ENCODE measurements around the gene QARS1.
A peak's percentile ranks its signal among the peaks of the same experiment; 100 is the strongest.

QARS1 gene

DNA sequence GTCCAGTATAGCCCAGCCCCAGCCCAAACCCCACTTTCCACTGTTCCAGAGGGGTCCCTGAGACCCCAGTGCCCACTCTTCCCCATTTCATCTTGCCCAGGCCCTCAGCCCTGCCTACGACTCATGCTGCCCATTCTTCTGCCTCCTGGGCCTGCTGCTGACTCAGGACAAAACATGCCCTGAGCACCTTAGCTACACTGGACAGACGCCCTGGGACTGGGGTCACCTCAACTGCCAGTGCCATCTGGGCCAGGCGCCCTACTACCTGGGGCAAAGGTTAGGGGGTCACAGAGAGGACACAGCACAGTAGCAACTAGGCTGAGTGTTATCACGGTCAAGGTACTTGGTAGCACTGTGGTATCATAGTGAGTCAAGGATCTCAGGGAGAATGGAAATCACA is 30.9 kb upstream of the QARS1 start:
- Histone ChIP-seq H3K27ac (no peak overlapping the region), H3K36me3 (no peaks in the 10 kb centered on the region), H3K27me3 (ENCODE audit: insufficient read depth, low read depth, severe bottlenecking) (no peaks in the 10 kb centered on the region), H3K9me3 (ENCODE audit: severe bottlenecking) (peaks cover under 1% of the 10 kb centered on the region), H3K4me3 (ENCODE audit: low read depth, low read length) (no peak overlapping the region)
- DNase-seq: no peak
- TF ChIP-seq CTCF (IDR thresholded peaks at IDR 0.05; ENCODE audit: low read depth, low read length): no peak

DNA sequence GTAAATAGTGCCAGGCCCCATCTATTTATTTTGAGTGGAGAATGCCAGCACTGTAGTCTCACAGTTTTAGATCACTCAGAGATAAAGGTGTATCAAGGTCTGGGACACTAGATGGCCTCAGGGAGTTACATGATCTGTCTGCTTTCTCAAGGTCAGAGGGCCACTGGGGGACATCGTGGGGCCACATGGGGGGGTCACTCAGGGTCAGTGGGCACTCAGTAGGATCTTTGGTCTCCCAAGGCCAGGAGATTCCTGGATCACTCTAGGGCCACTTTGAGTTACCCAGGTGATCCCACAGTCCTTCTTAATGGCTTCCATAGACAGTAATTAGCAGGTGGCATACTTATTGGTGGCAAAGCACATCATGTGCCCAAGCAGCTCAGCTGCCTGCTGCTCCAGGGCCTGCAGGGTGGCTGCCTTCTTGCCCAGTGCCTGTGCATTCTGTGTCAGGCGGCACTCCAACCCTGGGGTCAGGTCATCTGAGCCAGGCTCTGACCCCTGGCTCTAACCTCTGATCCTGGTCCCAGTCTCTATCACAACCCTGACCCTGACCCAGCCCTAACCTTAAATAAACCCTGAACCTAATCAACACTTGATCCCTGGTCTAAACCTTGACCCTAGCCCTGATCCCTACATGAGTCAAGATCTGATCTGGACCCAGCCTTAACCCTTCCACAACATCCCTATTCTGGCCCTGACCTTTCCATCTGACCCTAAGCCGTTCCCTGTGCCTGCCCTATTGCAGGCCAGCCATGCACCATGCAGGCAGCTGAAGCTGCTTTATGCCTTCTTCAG is 30.1 kb upstream of the QARS1 start:
- Histone ChIP-seq H3K9me3 (ENCODE audit: severe bottlenecking) (no peaks in the 10 kb centered on the region), H3K36me3 (no peaks in the 10 kb centered on the region), H3K4me3 (ENCODE audit: low read depth, low read length) (no peak overlapping the region), H3K27me3 (ENCODE audit: insufficient read depth, low read depth, severe bottlenecking) (no peaks in the 10 kb centered on the region), H3K27ac (no peak overlapping the region)
- no peak for DNase-seq
- TF ChIP-seq CTCF (IDR thresholded peaks at IDR 0.05; ENCODE audit: low read depth, low read length): no peak

- TF ChIP-seq CTCF (IDR thresholded peaks at IDR 0.05; ENCODE audit: low read depth, low read length): no peak
- Histone ChIP-seq H3K36me3 (no peaks in the 10 kb centered on the region), H3K27ac (peak overlapping the region; percentile 79), H3K27me3 (ENCODE audit: insufficient read depth, low read depth, severe bottlenecking) (no peaks in the 10 kb centered on the region), H3K9me3 (ENCODE audit: severe bottlenecking) (no peaks in the 10 kb centered on the region), H3K4me3 (ENCODE audit: low read depth, low read length) (peak overlapping the region; percentile 81)
- DNase-seq: peak; percentile 88
These were observed 28.8 kb upstream of the QARS1 start for GRCh38 chr3:49133226-49133951.

- peak within 1 kb of the TSS; percentile 81 for H3K4me3 ChIP-seq (ENCODE audit: low read depth, low read length)
- no peaks in the 10 kb centered on the region for H3K36me3 ChIP-seq
- H3K27me3 ChIP-seq (ENCODE audit: insufficient read depth, low read depth, severe bottlenecking): no peaks in the 10 kb centered on the region
- H3K27ac ChIP-seq: peak within 1 kb of the TSS; percentile 79
- H3K9me3 ChIP-seq (ENCODE audit: severe bottlenecking): no peaks in the 10 kb centered on the region
- TF ChIP-seq CTCF (IDR thresholded peaks at IDR 0.05; ENCODE audit: low read depth, low read length): peak; percentile 40
- peak; percentile 80 for DNase-seq
These were observed 28.1 kb upstream of the QARS1 start, which contains the start of gene LAMB2 for GRCh38 chr3:49132437-49133225. Gene LAMB2, minus strand, starts transcription at chr3:49133050. Its CDS starts 183 bp downstream, at chr3:49132867.

GRCh38 chr3:49132073-49132436 is 27.5 kb upstream of the QARS1 start:
- no peak overlapping the region for H3K27ac ChIP-seq

More at GRCh38 chr3:49132073-49132436, 27.5 kb upstream of the QARS1 start:
- no peaks in the 10 kb centered on the region for H3K27me3 ChIP-seq (ENCODE audit: insufficient read depth, low read depth, severe bottlenecking)
- no peaks in the 10 kb centered on the region for H3K9me3 ChIP-seq (ENCODE audit: severe bottlenecking)
- peak overlapping the region; percentile 81 for H3K4me3 ChIP-seq (ENCODE audit: low read depth, low read length)
- no peaks in the 10 kb centered on the region for H3K36me3 ChIP-seq
- no peak for DNase-seq
- no peak for TF ChIP-seq CTCF (IDR thresholded peaks at IDR 0.05; ENCODE audit: low read depth, low read length)

All from WERI-Rb-1 (cell line).